ENCODE measurements around the gene SLC10A3. TPM values are rescaled to one million over a fixed set of nuclear protein-coding genes. Genes with fewer than 3 reads are reported as not detected.

Gene SLC10A3
- total RNA-seq, 1 donor from 2014 or later: 7.8 TPM

- no peak within 1 kb of the TSS for H3K27ac Mint-ChIP-seq (ENCODE audit: unreplicated experiment)
These were observed 11.5 kb downstream of the SLC10A3 start, which contains the start of gene LAGE3 for GRCh38 chrX:154478728-154479622. Gene LAGE3 (minus strand): TSS chrX:154479281. CDS start chrX:154478915, 366 bp downstream.

GRCh38 chrX:154477891-154478477 lies 12.4 kb downstream of the SLC10A3 start:
- Mint-ChIP-seq H3K9me3 (no peaks in the 10 kb centered on the region), H3K4me3 (peak overlapping the region; percentile 87), H3K27ac (ENCODE audit: unreplicated experiment) (no peak overlapping the region), H3K4me1 (no peaks in the 10 kb centered on the region), H3K36me3 (ENCODE audit: low read depth) (peaks cover 9% of the 10 kb centered on the region), H3K27me3 (ENCODE audit: low read depth) (no peaks in the 10 kb centered on the region)
- no peak for TF ChIP-seq CTCF (conservative IDR thresholded peaks at IDR 0.05)
- no peak for DNase-seq (ENCODE audit: low read depth, low spot score)

More at GRCh38 chrX:154478728-154479622, 11.5 kb downstream of the SLC10A3 start, which contains the start of gene LAGE3:
- Mint-ChIP-seq H3K36me3 (ENCODE audit: low read depth) (peaks cover 10% of the 10 kb centered on the region), H3K9me3 (no peaks in the 10 kb centered on the region), H3K27me3 (ENCODE audit: low read depth) (no peaks in the 10 kb centered on the region), H3K4me1 (no peaks in the 10 kb centered on the region), H3K4me3 (peak within 1 kb of the TSS; percentile 87)
- peak; percentile 91 for DNase-seq (ENCODE audit: low read depth, low spot score)
- TF ChIP-seq CTCF (conservative IDR thresholded peaks at IDR 0.05): no peak

GRCh38 chrX:154476821-154477220 lies 13.6 kb downstream of the SLC10A3 start:
- H3K27ac Mint-ChIP-seq (ENCODE audit: unreplicated experiment): no peak overlapping the region
- no peaks in the 10 kb centered on the region for H3K9me3 Mint-ChIP-seq
- no peak for TF ChIP-seq CTCF (conservative IDR thresholded peaks at IDR 0.05)
- no peak overlapping the region for H3K4me3 Mint-ChIP-seq
- no peaks in the 10 kb centered on the region for H3K4me1 Mint-ChIP-seq
- no peak for DNase-seq (ENCODE audit: low read depth, low spot score)
- no peaks in the 10 kb centered on the region for H3K27me3 Mint-ChIP-seq (ENCODE audit: low read depth)
- peaks cover 5% of the 10 kb centered on the region for H3K36me3 Mint-ChIP-seq (ENCODE audit: low read depth)

GRCh38 chrX:154473683-154474082 lies 16.7 kb downstream of the SLC10A3 start:
- Mint-ChIP-seq H3K4me1 (no peaks in the 10 kb centered on the region), H3K27ac (ENCODE audit: unreplicated experiment) (no peak overlapping the region), H3K36me3 (ENCODE audit: low read depth) (peaks cover 3% of the 10 kb centered on the region), H3K4me3 (no peak overlapping the region), H3K27me3 (ENCODE audit: low read depth) (no peaks in the 10 kb centered on the region), H3K9me3 (no peaks in the 10 kb centered on the region)
- no peak for TF ChIP-seq CTCF (conservative IDR thresholded peaks at IDR 0.05)
- no peak for DNase-seq (ENCODE audit: low read depth, low spot score)

- no peaks in the 10 kb centered on the region for H3K27me3 Mint-ChIP-seq (ENCODE audit: low read depth)
- peaks cover 3% of the 10 kb centered on the region for H3K36me3 Mint-ChIP-seq (ENCODE audit: low read depth)
- no peaks in the 10 kb centered on the region for H3K4me1 Mint-ChIP-seq
- no peak for TF ChIP-seq CTCF (conservative IDR thresholded peaks at IDR 0.05)
- no peak overlapping the region for H3K27ac Mint-ChIP-seq (ENCODE audit: unreplicated experiment)
- H3K9me3 Mint-ChIP-seq: no peaks in the 10 kb centered on the region
- DNase-seq (ENCODE audit: low read depth, low spot score): no peak
- H3K4me3 Mint-ChIP-seq: no peak overlapping the region
These were observed 17.5 kb downstream of the SLC10A3 start for GRCh38 chrX:154472685-154473632.

Data from neural crest cell (in vitro differentiated cells).